Measurements from ENCODE around the gene DCTN5. TPM values are rescaled to one million over a fixed set of nuclear protein-coding genes. Genes with fewer than 3 reads are reported as not detected.

The DCTN5 gene
- polyA plus RNA-seq, 2 of the 4 experiments (the other 2 are of a cell fraction) = 64.6 to 91.1 TPM

DNA sequence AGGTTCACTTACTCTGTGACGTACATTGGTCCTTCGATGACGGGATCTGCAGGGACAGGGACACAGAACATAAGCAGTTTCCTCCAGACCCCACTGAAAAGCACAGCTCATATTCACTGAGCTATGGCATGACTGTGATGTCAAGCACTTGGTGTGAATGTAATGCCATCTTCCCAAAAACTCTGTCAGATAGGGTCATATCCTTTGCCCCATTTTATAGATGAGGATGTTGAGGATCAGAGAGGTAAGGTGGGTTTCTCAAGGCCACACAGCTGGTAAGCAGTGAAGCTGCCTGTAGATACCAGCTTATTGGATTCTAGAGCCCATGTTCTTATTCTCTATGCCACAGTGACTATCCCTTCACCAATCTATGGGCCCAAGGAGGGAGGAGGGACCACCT is 69.2 kb downstream of the DCTN5 start:
- ATAC-seq (no peak), DNase-seq (ENCODE audit: low read depth in 1 of 2, low spot score in 1 of 2) (no peak), FAIRE-seq (no peak)
- ChIA-PET POLR2A (no interaction called here), CTCF (interaction anchor here (1.6 to 2.8 kb wide), 3 partner anchors 10 to 90 kb away, joined by 3 to 10 read pairs (median 7); no protein-coding TSS in a partner anchor)
- H3K27ac ChIP-seq = no peak overlapping the region
- H3K4me1 ChIP-seq = no peaks in the 10 kb centered on the region
- TF ChIP-seq ZNF302 (CRISPR knock-in tag; IDR thresholded peaks at IDR 0.05) = no peak
- TF ChIP-seq, protein P1, sequence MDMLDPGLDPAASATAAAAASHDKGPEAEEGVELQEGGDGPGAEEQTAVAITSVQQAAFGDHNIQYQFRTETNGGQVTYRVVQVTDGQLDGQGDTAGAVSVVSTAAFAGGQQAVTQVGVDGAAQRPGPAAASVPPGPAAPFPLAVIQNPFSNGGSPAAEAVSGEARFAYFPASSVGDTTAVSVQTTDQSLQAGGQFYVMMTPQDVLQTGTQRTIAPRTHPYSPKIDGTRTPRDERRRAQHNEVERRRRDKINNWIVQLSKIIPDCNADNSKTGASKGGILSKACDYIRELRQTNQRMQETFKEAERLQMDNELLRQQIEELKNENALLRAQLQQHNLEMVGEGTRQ (IDR thresholded peaks at IDR 0.05) = no peak
- no peak for TF ChIP-seq KDM5A (IDR thresholded peaks at IDR 0.05)
- no peak for TF ChIP-seq RNF2 (IDR thresholded peaks at IDR 0.05; ENCODE audit: borderline replicate concordance, low read depth)
- TF ChIP-seq, protein P2, sequence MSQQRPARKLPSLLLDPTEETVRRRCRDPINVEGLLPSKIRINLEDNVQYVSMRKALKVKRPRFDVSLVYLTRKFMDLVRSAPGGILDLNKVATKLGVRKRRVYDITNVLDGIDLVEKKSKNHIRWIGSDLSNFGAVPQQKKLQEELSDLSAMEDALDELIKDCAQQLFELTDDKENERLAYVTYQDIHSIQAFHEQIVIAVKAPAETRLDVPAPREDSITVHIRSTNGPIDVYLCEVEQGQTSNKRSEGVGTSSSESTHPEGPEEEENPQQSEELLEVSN (IDR thresholded peaks at IDR 0.05; ENCODE audit: borderline replicate concordance, low read depth) = no peak
- no peak for TF ChIP-seq FOSB (CRISPR knock-in tag; IDR thresholded peaks at IDR 0.05)
- WGBS (ENCODE audit: missing lambda C conversion rate) = 69% methylated on average over 3 of the region's 3 CpGs
- H3K9me3 ChIP-seq = peaks cover 16% of the 10 kb centered on the region; the same call in 2 of the 3 replicates
- H3K4me3 ChIP-seq = no peak overlapping the region
- no peak overlapping the region for H3K4me2 ChIP-seq

DNA sequence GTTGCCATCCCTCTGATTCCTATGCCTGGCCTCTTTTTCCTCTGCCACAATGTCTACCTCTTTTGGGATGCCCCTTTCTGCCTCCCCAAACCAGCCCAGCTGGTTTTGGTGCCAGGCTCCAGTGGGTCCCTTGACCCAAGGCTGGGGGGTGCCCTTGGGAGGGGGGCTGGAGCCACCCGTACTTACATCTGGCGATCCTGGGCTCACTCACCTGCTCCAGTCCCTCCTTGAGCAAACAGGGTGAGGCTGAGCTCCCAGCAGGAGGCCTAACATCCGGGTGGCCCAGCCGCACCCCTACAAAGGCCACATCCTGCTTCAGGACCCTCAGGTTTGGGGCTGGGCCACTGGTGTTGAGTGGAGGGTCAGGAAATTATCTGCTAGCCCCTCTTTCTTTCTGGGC is 70.5 kb downstream of the DCTN5 start:
- Histone ChIP-seq H3K27ac (no peak overlapping the region), H3K4me1 (no peaks in the 10 kb centered on the region), H3K9me3 (peaks cover 16% of the 10 kb centered on the region; the same call in 2 of the 3 replicates), H3K4me2 (no peak overlapping the region), H3K4me3 (no peak overlapping the region)
- ATAC-seq (no peak), FAIRE-seq (no peak), DNase-seq (ENCODE audit: low read depth in 1 of 2, low spot score in 1 of 2) (no peak)
- TF ChIP-seq CEBPB (IDR thresholded peaks at IDR 0.05) (no peak), FOSB (CRISPR knock-in tag; IDR thresholded peaks at IDR 0.05) (no peak), POLR2A (IDR thresholded peaks at IDR 0.05; ENCODE audit: low read length) (no peak), SREBF2 (IDR thresholded peaks at IDR 0.05) (no peak), HOXB13 (CRISPR knock-in tag; IDR thresholded peaks at IDR 0.05; ENCODE audit: low read depth) (no peak), RFX5 (IDR thresholded peaks at IDR 0.05) (no peak), GATA3 (IDR thresholded peaks at IDR 0.05; ENCODE audit: borderline replicate concordance) (no peak), CBX8 (IDR thresholded peaks at IDR 0.05) (no peak)
- TF ChIP-seq, protein P3, sequence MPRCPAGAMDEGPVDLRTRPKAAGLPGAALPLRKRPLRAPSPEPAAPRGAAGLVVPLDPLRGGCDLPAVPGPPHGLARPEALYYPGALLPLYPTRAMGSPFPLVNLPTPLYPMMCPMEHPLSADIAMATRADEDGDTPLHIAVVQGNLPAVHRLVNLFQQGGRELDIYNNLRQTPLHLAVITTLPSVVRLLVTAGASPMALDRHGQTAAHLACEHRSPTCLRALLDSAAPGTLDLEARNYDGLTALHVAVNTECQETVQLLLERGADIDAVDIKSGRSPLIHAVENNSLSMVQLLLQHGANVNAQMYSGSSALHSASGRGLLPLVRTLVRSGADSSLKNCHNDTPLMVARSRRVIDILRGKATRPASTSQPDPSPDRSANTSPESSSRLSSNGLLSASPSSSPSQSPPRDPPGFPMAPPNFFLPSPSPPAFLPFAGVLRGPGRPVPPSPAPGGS (IDR thresholded peaks at IDR 0.05) = no peak
- ChIA-PET POLR2A (no interaction called here), CTCF (interaction anchor here (2.5 to 2.8 kb wide), 2 partner anchors 11 to 16 kb away, joined by 7 to 10 read pairs; no protein-coding TSS in a partner anchor)
- 9% methylated on average over 4 of the region's 4 CpGs for WGBS (ENCODE audit: missing lambda C conversion rate)

DNA sequence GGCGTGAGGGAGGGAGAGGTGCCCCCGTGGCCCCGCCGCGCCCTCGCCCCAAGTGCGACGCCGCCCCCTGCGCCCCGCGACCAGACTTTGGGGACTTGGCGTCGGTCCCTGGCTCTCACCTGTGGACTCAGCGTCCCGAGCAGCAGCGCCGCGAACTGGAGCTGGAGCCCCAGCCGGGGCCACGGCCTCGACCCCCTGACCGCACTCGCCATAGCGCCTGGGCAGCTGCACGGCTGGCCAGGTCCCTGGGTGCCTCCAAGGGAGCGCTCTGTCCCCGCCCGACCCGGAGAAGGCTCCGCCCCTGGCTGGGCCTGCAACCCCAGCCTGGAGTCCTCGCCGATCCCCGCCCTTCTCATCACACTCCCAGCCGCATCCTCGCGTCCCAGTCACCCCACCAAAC is 71.7 kb downstream of the DCTN5 start, which contains the start of gene ERN2:
Gene ERN2 (minus strand): TSS at position 247 of the 400 bp plus-strand sequence. CDS start 35 bp downstream, at position 212.
- ATAC-seq (no peak), DNase-seq (ENCODE audit: low read depth in 1 of 2, low spot score in 1 of 2) (no peak), FAIRE-seq (no peak)
- H3K4me2 ChIP-seq = no peak within 1 kb of the TSS
- POLR2A ChIA-PET = no interaction called here
- H3K4me3 ChIP-seq = no peak within 1 kb of the TSS
- H3K9me3 ChIP-seq = peaks cover 16% of the 10 kb centered on the region; the same call in 2 of the 3 replicates
- 29% methylated on average over 2 of the region's 37 CpGs for WGBS (ENCODE audit: missing lambda C conversion rate)
- CTCF ChIA-PET = interaction anchor here (1.3 to 2.8 kb wide), 2 partner anchors 15 to 324 kb away, joined by 3 to 10 read pairs; no protein-coding TSS in a partner anchor
- H3K27ac ChIP-seq = no peak within 1 kb of the TSS
- H3K4me1 ChIP-seq = no peaks in the 10 kb centered on the region
- TF ChIP-seq BHLHE40 (IDR thresholded peaks at IDR 0.05; ENCODE audit: low read depth, low read length) (no peak), CEBPB (IDR thresholded peaks at IDR 0.05) (no peak), NR3C1 (IDR thresholded peaks at IDR 0.05) (no peak), RFX5 (IDR thresholded peaks at IDR 0.05) (no peak), EHMT2 (IDR thresholded peaks at IDR 0.05; ENCODE audit: low read depth) (no peak), MYC (IDR thresholded peaks at IDR 0.05; ENCODE audit: borderline replicate concordance, low read length) (no peak), CBX8 (IDR thresholded peaks at IDR 0.05) (no peak), FOXS1 (CRISPR knock-in tag; IDR thresholded peaks at IDR 0.05) (no peak), HEYL (CRISPR knock-in tag; IDR thresholded peaks at IDR 0.05) (no peak), RAD21 (conservative IDR thresholded peaks at IDR 0.05 in 1 of 2, IDR thresholded peaks at IDR 0.05 in 1 of 2) (no peak), GATA3 (IDR thresholded peaks at IDR 0.05; ENCODE audit: borderline replicate concordance) (no peak), HOXA7 (CRISPR knock-in tag; IDR thresholded peaks at IDR 0.05) (no peak), CBX2 (IDR thresholded peaks at IDR 0.05; ENCODE audit: borderline replicate concordance, low read depth) (no peak), EHF (CRISPR knock-in tag; IDR thresholded peaks at IDR 0.05) (no peak)
- TF ChIP-seq, protein P4, sequence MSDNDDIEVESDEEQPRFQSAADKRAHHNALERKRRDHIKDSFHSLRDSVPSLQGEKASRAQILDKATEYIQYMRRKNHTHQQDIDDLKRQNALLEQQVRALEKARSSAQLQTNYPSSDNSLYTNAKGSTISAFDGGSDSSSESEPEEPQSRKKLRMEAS (IDR thresholded peaks at IDR 0.05) = no peak
- TF ChIP-seq, protein P5, sequence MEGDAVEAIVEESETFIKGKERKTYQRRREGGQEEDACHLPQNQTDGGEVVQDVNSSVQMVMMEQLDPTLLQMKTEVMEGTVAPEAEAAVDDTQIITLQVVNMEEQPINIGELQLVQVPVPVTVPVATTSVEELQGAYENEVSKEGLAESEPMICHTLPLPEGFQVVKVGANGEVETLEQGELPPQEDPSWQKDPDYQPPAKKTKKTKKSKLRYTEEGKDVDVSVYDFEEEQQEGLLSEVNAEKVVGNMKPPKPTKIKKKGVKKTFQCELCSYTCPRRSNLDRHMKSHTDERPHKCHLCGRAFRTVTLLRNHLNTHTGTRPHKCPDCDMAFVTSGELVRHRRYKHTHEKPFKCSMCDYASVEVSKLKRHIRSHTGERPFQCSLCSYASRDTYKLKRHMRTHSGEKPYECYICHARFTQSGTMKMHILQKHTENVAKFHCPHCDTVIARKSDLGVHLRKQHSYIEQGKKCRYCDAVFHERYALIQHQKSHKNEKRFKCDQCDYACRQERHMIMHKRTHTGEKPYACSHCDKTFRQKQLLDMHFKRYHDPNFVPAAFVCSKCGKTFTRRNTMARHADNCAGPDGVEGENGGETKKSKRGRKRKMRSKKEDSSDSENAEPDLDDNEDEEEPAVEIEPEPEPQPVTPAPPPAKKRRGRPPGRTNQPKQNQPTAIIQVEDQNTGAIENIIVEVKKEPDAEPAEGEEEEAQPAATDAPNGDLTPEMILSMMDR (IDR thresholded peaks at IDR 0.05) = no peak

Data from A549 (cell line).